GM10266 (cell line): ENCODE data around the gene CSNK2A2.

ENCODE experiments used
- DNase-seq: peaks from one replicate; pipeline ENCODE4 v3.0.0; 2012; ENCODE audit errors: extremely low spot score
- CTCF ChIP-seq: IDR thresholded peaks from 2 replicates; pipeline ENCODE4 v1.5.1; 2012; ENCODE audit warnings: mild to moderate bottlenecking, low read depth; ENCODE audit not compliant: control insufficient read depth, insufficient read depth; ENCODE audit errors: missing control alignments

The CSNK2A2 gene

DNA sequence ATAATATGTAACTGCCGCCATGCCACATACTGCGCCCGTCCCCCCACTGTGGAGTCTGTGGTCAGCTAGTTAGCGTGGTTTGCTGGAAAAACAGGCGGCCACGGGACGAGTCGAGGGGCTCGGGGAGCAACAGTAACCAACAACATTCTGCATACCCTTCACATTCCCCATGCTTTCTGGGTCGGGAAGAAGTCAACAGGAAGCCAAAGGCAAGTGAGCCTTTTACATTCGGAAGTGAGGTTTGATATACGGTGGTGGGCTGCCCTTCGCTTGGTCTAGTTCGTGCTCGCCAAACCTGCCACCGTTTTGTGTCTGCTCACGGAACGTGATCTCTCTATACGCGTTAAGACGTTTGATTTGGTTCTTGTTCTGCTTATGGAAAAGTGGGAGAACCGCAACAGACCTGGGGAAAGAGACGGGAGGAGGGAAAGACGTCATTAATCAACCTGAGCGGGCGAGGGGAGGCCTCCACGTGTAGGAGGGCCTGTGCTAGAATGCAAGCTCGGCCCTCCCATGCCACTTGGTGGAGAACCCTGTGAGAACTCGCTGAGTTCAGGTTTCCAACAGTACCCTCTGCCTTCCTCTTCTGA, 39.9 kb downstream of the CSNK2A2 start:
- no peak for TF ChIP-seq CTCF
- DNase-seq = no peak

GRCh38 chr16:58157239-58157638, 40.7 kb downstream of the CSNK2A2 start:
- no peak for TF ChIP-seq CTCF
- no peak for DNase-seq

DNA sequence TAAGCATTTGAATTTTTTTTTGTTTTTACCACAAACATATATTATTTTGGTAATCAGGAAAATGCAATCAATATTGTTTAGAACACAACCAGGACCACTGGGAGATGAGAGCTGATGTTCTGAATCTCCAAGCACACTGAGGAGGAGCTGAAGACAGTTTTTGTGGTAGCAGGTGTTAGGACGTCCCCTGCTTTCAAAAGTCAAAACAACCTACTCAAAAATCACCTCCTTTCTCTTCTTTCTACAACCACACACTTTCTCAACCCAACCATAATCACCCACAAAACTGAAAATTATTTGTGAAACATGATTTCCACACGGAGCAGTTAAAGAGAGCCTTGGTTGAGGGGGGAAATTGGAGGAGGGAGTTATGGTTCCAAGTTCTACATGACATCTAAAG, 42.1 kb downstream of the CSNK2A2 start:
- peak; percentile 18 for DNase-seq
- TF ChIP-seq CTCF = no peak

- DNase-seq = no peak
- TF ChIP-seq CTCF = no peak
These were observed 43.6 kb downstream of the CSNK2A2 start for GRCh38 chr16:58154345-58154744.

DNA sequence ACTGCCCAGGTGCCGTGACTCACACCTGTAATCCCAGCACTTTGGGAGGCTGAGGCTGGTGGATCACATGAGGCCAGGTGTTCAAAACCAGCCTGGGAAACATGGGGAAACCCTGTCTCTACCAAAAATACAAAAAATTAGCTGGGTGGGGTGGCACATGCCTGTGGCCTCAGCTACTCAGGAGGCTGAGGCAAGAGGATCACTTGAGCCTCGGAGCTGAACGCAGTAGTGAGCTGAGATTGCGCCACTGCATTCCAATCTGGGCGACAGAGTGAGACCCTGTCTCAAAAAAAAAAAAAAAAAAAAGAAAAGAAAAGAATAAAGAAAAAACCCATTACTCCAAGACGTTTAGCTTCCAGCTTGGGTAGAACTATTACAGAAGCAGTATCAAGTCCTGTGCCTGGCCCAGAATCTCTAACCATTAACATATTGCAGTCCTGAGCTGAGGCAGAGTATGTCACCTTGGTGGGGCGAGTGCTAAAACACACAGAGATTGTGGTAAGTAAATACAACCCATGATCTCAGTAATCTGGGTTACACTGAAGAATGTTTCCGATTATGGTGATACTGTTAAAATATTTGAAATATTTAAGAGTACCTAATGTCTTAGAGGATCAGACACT, 45.5 kb downstream of the CSNK2A2 start:
- no peak for TF ChIP-seq CTCF
- no peak for DNase-seq

DNA sequence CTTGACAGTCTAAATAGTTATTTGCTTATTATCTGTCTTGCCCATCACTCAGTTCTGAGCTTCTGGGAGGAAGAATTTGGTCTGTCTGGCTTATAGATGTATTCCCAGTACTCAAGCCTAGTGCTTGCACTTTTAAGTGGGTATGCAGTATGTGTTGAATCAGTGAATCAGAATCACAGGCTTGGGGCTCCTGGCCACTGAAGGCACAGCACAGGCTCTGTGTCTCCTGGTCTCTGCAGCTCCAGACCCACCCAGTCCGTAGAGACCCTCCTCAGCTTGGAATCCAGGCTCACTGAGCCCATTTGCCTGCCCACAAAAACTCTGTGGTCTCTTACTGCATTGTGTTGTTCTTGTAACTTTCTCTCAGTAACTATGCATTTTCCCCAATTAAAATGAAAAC, 49.4 kb downstream of the CSNK2A2 start:
- DNase-seq = no peak
- TF ChIP-seq CTCF = no peak

DNA sequence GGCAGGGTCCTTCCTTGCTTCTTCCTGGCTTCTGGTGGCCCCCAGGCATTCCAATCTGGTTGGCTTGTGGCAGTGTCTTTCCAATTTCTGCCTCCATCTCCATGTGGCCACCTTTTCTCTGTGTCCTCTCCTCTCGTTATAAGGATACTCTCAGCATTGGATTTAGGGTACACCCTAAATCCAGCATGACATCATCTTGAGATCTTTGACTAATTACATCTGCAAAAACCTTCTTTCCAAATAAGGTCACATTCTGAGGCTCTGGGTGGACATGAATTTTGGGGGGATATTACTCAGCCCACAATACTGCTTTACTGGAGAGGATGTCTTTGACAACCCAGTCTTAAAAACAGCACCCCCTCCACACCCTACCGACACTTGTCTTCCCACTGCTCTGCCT, 49.8 kb downstream of the CSNK2A2 start:
- TF ChIP-seq CTCF = no peak
- DNase-seq = no peak
